ENCODE results near the gene IVNS1ABP.
"Not testable (repeated sequence)": the region's sequence is repeated elsewhere in the genome, so short reads cannot be mapped to it uniquely, and the experiment has no call there.

IVNS1ABP gene

DNA sequence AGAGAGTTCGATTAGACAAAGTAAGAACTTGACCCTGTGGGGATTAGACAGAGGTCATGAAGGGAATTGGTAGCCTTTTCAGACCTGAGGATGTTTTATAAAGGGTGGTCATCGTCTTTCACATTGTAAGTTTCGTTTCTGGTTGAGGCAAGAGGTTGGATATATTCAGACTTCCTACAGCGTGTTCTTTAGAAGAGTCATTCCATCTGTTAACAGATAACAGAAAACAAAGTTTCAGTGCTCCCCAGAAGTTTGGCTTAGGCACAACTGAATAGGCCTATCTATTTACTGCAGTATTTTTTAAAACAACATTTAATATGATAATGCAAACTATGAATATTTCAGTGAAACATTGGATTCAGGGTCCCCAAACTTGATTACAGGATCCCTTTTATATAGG is 17.1 kb upstream of the IVNS1ABP start:
- no peak for DNase-seq

- DNase-seq, result no peak
Measured at GRCh38 chr1:185328255-185328654, 11.2 kb upstream of the IVNS1ABP start.

DNA sequence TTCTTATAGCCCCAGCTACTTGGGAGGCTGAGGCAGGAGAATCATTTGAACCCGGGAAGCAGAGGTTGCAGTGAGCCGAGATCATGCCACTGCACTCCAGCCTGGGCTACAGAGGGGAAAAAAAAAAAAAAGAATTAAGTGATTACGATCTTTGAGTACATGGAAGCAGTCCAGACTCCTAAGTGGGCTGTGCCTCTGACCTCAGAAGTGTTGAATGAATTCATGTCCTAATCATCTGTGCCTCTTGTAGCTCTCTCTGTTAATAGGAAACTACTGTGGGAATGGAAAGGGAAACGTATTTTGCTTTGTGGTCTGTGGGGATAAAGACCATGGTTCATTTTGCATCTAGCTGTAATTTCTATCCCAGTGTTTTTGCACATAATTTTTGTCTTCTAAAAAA is 8.4 kb upstream of the IVNS1ABP start:
- DNase-seq, result no peak

- DNase-seq, result no peak
Measured at GRCh38 chr1:185324118-185324517, 7.1 kb upstream of the IVNS1ABP start.

DNA sequence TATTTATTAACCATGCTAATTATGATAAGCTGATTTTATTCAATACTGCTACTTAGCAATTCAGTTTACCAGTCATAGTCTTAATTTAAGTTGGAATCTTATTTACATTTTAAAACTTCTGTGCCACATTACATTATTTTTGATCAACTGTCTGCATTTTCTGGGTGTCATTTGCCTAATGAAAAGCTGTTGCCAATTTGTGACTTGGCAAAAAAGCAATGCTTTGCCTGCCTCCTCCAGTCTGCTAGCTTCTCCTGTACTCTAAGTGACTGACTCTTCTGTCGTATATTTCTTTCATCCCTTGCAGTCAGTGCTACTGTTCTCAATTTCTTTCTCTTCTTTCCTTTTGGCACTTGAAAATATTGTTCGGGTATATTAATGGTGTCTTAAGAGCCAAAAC is 5.6 kb upstream of the IVNS1ABP start:
- no peak for DNase-seq

DNA sequence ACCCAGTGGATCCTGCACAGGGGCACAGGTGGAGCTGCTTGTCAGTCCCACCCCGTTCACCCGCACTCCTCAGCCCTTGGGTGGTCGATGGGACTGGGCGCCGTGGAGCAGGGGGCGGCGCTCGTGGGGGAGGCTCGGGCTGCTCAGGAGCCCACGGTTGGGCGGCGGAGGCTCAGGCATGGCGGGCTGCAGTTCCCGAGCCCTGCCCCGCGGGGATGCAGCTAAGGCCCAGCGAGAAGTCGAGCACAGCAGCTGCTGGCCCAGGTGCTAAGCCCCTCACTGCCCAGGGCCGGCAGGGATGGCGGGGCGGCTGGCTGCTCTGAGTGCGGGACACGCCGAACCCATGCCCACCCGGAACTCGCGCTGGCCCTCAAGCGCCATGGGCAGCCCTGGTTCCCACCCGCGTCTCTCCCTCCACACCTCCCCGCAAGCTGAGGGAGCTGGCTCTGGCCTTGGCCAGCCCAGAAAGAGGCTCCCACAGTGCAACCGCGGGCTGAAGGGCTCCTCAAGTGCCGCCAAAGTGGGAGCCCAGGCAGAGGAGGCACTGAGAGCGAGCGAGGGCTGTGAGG is 4.7 kb upstream of the IVNS1ABP start:
- DNase-seq, result not testable (repeated sequence)

- DNase-seq, result not testable (repeated sequence)
Measured at GRCh38 chr1:185321104-185321503, 4.1 kb upstream of the IVNS1ABP start.

DNA sequence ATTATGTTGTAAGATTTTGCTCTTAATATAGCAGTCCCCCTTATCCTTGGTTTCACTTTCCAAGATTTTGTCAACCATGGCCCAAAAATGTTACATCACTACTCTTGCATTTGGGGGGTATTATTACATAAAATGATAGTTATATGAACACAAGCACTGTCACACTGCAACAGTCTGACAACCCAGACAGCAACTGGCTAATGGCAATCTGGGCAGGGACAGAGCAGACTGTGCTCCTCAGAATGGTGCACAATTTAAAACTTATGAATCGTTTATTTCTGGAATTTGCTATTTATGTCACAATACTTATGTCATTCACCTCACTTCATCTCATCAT is 2.1 kb upstream of the IVNS1ABP start:
- no peak for DNase-seq

DNA sequence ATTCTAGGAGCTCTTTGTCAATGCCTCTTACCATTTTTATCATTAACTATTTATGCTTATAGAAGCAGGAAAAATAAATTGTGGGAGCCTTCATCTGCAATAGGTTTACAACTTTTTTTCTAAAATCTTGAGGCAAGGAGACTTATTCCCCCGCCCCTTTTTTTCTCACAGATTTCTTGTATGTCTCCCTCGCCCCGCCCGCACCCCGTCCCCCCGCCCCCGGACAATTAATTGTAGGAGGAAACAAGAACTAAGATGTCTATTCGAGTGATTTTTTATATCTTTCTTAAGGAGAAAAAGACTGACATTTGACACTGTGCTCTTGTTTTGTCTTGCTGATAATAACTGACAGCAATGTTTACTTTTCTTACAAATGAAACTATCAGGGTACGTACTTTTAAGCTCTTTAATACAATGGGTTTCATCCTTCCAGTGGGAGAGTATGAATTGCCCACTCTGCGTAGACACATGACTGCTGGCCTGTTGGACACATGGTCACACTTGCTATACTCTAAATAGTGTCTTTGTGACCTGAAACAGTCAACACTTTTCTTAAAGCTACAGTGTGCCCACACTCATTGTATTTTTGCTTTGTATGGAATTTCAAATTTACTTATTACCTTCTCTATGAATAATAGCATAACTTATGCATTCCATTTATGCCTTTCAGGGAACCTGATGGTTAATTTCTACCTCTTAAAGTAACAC is 1.5 kb upstream of the IVNS1ABP start:
- DNase-seq, result peak in 5 of 56 donors; percentile 3 to 27 (median 13)

DNA sequence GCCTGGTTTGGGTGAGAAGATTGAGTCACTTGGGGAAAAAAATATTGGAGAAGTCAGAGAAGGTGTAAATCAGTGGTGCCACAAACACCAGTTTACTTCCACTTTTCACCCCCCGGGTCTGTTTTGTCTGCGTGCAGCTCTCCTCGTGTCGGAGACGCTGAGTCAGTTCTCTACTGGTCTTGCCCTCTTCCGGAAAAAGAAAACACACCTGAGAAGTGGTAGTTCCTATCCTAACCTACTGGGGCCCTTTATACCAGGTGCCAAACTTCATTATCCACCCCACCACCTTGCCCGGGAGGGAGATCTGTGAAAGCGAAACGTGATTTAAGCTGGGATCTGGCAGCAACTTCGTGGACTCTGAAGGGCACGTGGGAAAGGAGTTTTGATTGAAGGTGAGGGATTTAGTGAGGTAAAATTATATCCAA is 855 bp upstream of the IVNS1ABP start:
- peak in 12 of 56 donors; percentile 19 to 67 (median 38) for DNase-seq

GRCh38 chr1:185316163-185317033 is 645 bp downstream of the IVNS1ABP start:
- DNase-seq, result peak; percentile 23 to 97 (median 90)

- DNase-seq, result no peak
Measured at GRCh38 chr1:185315445-185316071, 1.5 kb downstream of the IVNS1ABP start.

GRCh38 chr1:185314411-185314810 is 2.6 kb downstream of the IVNS1ABP start:
- DNase-seq, result no peak

DNA sequence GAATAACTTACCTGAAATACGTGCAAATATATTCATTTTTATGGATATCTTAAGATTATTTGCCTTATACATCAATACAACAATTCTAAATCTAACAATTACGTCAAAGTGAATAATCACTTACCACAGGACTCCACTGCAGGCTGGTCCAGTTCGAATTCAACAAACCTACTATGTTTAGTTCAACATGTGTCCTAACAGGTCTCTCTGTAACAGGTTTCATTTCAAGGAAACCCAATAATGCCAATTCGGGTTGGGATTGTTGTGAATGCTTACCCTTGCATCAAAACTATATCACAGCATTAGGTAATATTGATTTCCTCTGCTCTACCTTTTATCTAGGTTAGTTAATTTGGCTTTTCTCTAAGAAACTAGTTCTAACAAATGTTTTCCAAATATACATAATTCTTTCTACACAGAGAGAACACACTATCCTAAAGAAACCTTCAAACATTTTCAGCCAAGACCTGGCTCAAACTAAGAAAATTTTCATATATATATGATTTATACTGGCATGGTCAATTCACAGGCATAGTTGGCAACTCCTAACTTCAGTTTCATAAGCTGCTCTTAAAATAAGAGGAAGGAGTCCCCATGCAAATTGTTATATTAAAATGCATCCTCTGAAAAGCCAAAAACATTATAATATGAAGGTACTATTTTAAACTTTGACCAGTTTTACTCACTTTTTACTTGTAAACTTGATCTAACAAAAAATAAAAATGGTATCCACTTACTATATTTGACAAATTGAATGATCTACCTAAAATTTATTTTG is 4.5 kb downstream of the IVNS1ABP start:
- DNase-seq, result no peak

DNA sequence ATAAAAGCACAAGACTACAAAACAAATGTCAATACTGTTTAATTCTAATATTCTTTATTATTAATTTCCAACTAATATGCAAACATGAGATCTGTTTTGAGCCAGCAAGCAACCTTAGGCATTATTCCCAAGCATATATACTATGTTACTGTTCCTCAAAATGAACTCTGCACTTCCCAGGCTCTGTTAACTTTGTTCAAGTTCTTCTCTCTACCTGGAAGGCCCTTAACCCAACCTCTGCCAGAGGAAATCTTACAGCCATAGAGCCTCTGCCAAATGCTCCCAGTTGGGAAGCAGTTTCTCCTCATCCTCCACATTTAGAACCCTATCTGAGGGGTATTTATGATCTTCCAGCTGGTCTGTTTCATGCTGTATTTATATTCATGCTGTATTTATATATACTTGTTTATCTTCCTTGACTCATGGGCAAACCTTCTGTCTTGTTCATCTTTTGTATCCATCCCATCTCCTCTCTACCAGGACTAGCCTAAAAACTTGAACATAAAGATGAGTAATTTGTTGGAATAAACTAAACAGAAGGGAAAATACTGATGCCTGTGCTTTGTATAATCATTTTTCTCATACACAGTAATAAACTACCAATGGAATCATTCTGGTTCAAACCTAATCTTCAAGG is 5.3 kb downstream of the IVNS1ABP start:
- DNase-seq, result no peak

- no peak for DNase-seq
Measured at GRCh38 chr1:185309566-185309965, 7.5 kb downstream of the IVNS1ABP start.

DNA sequence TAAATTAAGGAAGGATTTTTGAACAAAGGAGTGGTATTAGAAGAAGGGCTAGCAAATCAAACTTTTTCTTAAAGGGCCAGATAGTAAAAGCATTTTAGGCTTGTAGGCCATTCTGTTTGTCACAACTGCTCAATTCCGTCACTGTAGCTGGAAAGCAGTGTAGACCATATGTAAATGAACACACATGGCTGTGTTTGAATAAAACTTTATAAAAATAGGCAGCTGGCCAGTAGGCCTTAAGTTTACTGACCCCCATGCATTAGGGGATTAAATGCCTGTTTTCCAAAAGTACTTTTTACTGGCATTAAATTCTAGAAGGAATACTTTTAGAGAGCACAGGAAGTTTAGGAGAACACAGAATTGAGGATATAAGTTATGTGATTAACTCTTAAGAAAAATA is 8.9 kb downstream of the IVNS1ABP start:
- no peak for DNase-seq

DNA sequence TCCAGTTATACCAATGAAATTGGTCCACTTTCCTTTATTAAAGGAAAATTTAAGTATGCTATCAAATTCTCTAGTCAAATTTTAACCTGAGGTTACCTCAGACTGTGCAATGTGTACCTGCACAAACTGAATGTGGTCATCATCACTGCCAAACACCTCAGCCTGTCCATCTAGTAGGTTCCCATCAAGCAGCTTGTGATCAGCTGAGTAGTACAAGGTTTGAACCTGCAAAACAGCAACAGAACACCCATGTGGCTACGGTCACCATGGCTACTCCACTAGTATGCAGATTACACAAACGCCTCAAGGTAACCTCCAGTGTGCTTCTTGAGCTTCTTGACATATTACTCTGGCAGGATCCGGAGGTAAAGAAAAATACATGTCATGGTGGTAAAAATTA is 11.6 kb downstream of the IVNS1ABP start:
- DNase-seq, result no peak

DNA sequence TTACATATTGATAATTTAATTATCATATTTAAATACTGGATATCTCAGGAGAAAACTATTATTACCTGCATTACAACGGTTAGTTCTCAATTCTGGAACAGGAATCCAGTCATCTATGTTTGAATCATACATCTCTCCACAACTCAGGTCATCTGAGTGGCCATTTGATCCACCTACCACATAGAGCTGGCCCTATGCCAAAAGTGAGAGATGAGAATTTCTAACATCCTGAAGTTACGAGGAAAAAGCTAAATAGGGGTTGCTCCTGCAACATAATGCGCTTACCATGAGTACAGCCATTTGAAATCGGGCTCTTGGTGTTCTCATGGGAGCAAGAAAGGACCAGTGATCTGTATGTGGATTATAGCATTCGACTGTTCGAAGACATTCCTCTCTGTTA is 16.9 kb downstream of the IVNS1ABP start:
- no peak for DNase-seq

- DNase-seq, result no peak
Measured at GRCh38 chr1:185297982-185298381, 19.1 kb downstream of the IVNS1ABP start.

- DNase-seq, result no peak
Measured at GRCh38 chr1:185295091-185295490, 22.0 kb downstream of the IVNS1ABP start.

Data from amygdala (tissue), 56 donors.